ENCODE data around the gene UBXN1. TPM values are rescaled to one million over a fixed set of nuclear protein-coding genes. Genes with fewer than 3 reads are reported as not detected.
A peak's percentile ranks its signal among the peaks of the same experiment; 100 is the strongest.

The UBXN1 gene
- total and polyA plus RNA-seq, 2 donors from 2014 or later: 89.2 to 139 TPM

DNA sequence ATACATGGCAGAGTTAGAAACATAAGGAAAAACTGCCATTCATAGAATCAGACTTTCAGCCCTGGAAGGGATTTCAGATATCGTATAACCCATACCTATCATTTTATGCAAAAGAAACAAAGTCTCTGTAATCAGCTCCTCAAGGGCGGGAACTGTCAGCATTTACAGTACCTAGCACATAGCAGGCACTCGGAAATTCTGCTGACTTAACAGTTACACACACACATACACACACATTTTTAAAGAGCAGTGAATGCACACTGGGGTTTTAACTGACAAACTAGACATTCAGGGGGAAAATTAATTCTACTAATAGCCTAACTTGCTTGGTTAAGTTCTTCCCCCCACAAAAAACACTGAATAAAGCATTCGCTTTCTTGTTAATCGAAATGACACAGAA, 37.3 kb upstream of the UBXN1 start:
- Histone ChIP-seq H3K9ac (ENCODE audit: low read length in 3 of 3) (no peak overlapping the region), H3K36me3 (ENCODE audit: control insufficient read depth in 2 of 3, insufficient read depth in 3 of 3, low read length in 3 of 3) (peaks cover 23 to 83% (median 47%) of the 10 kb centered on the region in 3 donors), H3K4me1 (ENCODE audit: control insufficient read depth in 2 of 3, insufficient read depth in 2 of 3, low read depth in 1 of 3, low read length in 3 of 3) (peaks cover 0 to 8% (median 0%) of the 10 kb centered on the region in 3 donors), H3K4me3 (ENCODE audit: low read length in 3 of 3) (no peak overlapping the region), H3K27me3 (ENCODE audit: control insufficient read depth, insufficient read depth, low read length) (no peaks in the 10 kb centered on the region), H3K9me3 (ENCODE audit: control insufficient read depth in 2 of 3, insufficient read depth in 1 of 3, low read length in 3 of 3) (no peaks in the 10 kb centered on the region), H3K27ac (ENCODE audit: low read depth in 2 of 2, low read length in 2 of 2) (no peak overlapping the region)
- no peak for DNase-seq
- TF ChIP-seq, protein P1, sequence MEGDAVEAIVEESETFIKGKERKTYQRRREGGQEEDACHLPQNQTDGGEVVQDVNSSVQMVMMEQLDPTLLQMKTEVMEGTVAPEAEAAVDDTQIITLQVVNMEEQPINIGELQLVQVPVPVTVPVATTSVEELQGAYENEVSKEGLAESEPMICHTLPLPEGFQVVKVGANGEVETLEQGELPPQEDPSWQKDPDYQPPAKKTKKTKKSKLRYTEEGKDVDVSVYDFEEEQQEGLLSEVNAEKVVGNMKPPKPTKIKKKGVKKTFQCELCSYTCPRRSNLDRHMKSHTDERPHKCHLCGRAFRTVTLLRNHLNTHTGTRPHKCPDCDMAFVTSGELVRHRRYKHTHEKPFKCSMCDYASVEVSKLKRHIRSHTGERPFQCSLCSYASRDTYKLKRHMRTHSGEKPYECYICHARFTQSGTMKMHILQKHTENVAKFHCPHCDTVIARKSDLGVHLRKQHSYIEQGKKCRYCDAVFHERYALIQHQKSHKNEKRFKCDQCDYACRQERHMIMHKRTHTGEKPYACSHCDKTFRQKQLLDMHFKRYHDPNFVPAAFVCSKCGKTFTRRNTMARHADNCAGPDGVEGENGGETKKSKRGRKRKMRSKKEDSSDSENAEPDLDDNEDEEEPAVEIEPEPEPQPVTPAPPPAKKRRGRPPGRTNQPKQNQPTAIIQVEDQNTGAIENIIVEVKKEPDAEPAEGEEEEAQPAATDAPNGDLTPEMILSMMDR (IDR thresholded peaks at IDR 0.05; ENCODE audit: borderline replicate concordance, extremely low read depth, insufficient read depth): no peak
- no peak for FAIRE-seq
- intact Hi-C loops (cut with DNase I): no loop called here

- Histone ChIP-seq H3K4me1 (ENCODE audit: control insufficient read depth in 2 of 3, insufficient read depth in 2 of 3, low read depth in 1 of 3, low read length in 3 of 3) (peaks cover 0 to 8% (median 0%) of the 10 kb centered on the region in 3 donors), H3K9me3 (ENCODE audit: control insufficient read depth in 2 of 3, insufficient read depth in 1 of 3, low read length in 3 of 3) (no peaks in the 10 kb centered on the region)
Observed at GRCh38 chr11:62715150-62716130, 36.6 kb upstream of the UBXN1 start.

GRCh38 chr11:62713343-62713742, 34.5 kb upstream of the UBXN1 start:
- FAIRE-seq (no peak), DNase-seq (no peak)
- intact Hi-C loops (cut with DNase I): no loop called here
- H3K4me3 ChIP-seq (ENCODE audit: low read length in 3 of 3): peak overlapping the region in 1 of 3 donors; percentile 8
- H3K9me3 ChIP-seq (ENCODE audit: control insufficient read depth in 2 of 3, insufficient read depth in 1 of 3, low read length in 3 of 3): no peaks in the 10 kb centered on the region
- peaks cover 0 to 19% (median 15%) of the 10 kb centered on the region in 3 donors for H3K4me1 ChIP-seq (ENCODE audit: control insufficient read depth in 2 of 3, insufficient read depth in 2 of 3, low read depth in 1 of 3, low read length in 3 of 3)
- peak overlapping the region in 1 of 3 donors; percentile 47 for H3K9ac ChIP-seq (ENCODE audit: low read length in 3 of 3)
- TF ChIP-seq, protein P1 (IDR thresholded peaks at IDR 0.05; ENCODE audit: borderline replicate concordance, extremely low read depth, insufficient read depth): no peak
- H3K27ac ChIP-seq (ENCODE audit: low read depth in 2 of 2, low read length in 2 of 2): peak overlapping the region; percentile 43 to 45
- peaks cover 16 to 62% (median 32%) of the 10 kb centered on the region in 3 donors for H3K36me3 ChIP-seq (ENCODE audit: control insufficient read depth in 2 of 3, insufficient read depth in 3 of 3, low read length in 3 of 3)
- H3K27me3 ChIP-seq (ENCODE audit: control insufficient read depth, insufficient read depth, low read length): no peaks in the 10 kb centered on the region

More at GRCh38 chr11:62715150-62716130, 36.6 kb upstream of the UBXN1 start:
- DNase-seq (no peak), FAIRE-seq (no peak)
- Histone ChIP-seq H3K9ac (ENCODE audit: low read length in 3 of 3) (no peak overlapping the region), H3K27ac (ENCODE audit: low read depth in 2 of 2, low read length in 2 of 2) (no peak overlapping the region), H3K36me3 (ENCODE audit: control insufficient read depth in 2 of 3, insufficient read depth in 3 of 3, low read length in 3 of 3) (peaks cover 23 to 80% (median 42%) of the 10 kb centered on the region in 3 donors), H3K27me3 (ENCODE audit: control insufficient read depth, insufficient read depth, low read length) (no peaks in the 10 kb centered on the region), H3K4me3 (ENCODE audit: low read length in 3 of 3) (no peak overlapping the region)
- intact Hi-C loops (cut with DNase I): no loop called here
- TF ChIP-seq, protein P1 (IDR thresholded peaks at IDR 0.05; ENCODE audit: borderline replicate concordance, extremely low read depth, insufficient read depth): no peak
